ENCODE data around the gene HSD11B2.

The HSD11B2 gene

DNA sequence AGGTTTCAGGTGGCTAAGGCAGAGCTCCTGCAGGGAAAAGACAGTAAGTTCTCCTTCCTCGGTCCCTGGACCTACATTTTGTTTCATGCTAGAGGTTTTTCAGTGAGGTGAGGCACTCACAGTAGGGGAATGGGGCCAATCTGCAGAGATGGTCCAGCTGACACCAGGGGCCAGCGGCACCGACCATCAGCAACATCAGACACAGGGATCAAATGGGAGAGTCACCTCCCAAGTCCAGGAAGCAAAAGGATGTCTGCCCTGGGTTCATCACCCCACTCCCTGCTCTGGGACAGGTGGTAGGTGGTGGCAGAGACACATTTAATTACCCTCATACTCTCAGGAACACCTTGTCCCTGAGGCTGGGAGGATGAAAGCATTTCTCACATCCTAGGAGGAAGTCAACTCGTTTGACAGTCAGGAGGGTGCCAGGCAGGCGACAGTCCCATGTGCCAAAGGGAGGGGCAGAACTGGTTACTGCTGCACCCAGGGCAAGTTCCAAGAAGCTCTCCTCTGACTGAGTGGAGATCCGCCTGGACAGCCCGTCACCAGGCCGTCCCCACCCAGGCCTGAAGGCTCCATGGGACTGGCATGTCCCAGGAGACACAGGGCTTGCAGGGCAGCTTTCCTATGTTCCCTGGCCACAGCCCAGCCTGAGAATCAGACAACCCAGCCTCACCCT, 30.8 kb downstream of the HSD11B2 start:
- DNase-seq (ENCODE audit: low read depth, low spot score), result no peak
- in situ Hi-C loops (cut with HindIII; ENCODE audit: low sequenced_read_pairs), result no loop called here
- H3K4me3 ChIP-seq (ENCODE audit: low read depth, low read length), result no peak overlapping the region
- TF ChIP-seq, protein P1, sequence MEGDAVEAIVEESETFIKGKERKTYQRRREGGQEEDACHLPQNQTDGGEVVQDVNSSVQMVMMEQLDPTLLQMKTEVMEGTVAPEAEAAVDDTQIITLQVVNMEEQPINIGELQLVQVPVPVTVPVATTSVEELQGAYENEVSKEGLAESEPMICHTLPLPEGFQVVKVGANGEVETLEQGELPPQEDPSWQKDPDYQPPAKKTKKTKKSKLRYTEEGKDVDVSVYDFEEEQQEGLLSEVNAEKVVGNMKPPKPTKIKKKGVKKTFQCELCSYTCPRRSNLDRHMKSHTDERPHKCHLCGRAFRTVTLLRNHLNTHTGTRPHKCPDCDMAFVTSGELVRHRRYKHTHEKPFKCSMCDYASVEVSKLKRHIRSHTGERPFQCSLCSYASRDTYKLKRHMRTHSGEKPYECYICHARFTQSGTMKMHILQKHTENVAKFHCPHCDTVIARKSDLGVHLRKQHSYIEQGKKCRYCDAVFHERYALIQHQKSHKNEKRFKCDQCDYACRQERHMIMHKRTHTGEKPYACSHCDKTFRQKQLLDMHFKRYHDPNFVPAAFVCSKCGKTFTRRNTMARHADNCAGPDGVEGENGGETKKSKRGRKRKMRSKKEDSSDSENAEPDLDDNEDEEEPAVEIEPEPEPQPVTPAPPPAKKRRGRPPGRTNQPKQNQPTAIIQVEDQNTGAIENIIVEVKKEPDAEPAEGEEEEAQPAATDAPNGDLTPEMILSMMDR (IDR thresholded peaks at IDR 0.05; ENCODE audit: low read depth, low read length), result no peak

DNA sequence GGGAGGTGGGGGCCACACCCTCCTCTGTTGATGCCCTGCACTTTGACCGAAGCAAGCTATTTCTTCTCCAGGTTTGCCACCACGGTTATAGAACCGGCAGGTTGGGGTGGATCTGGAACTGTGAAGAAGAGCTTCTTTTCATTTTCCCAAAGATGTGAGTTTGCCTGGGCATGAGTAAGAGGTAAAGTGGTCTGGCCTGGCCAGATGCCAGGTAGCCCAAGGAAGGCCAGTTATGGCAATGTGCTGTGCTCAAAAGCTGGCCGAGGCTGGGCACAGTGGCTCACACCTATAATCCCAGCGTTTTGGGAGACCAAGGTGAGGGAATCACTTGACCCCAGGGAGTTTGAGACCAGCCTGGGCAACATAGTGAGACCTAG, 31.3 kb downstream of the HSD11B2 start:
- DNase-seq (ENCODE audit: low read depth, low spot score), result no peak
- no peak overlapping the region for H3K4me3 ChIP-seq (ENCODE audit: low read depth, low read length)
- in situ Hi-C loops (cut with HindIII; ENCODE audit: low sequenced_read_pairs), result no loop called here
- TF ChIP-seq, protein P1 (IDR thresholded peaks at IDR 0.05; ENCODE audit: low read depth, low read length), result no peak

DNA sequence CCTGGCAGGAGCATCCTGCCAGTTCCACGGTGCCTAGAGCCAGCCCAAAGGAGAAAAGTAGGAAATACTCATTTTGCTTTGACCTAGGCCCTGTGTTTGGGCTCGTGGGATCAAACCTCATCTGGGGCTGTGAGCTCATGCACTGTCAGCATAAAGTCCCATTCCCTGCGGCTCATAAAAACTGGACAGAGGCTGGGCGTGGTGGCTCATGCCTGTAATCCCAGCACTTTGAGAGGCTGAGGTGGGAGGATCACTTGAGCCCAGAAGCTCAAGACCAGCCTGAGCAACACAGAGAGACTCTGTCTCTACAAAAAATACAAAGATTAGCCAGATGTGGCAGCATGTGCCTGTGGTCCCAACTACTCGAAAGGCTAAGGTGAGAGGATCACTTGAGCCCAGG, 32.1 kb downstream of the HSD11B2 start:
- DNase-seq (ENCODE audit: low read depth, low spot score), result no peak
- TF ChIP-seq, protein P1 (IDR thresholded peaks at IDR 0.05; ENCODE audit: low read depth, low read length), result no peak
- no peak overlapping the region for H3K4me3 ChIP-seq (ENCODE audit: low read depth, low read length)
- in situ Hi-C loops (cut with HindIII; ENCODE audit: low sequenced_read_pairs), result no loop called here

DNA sequence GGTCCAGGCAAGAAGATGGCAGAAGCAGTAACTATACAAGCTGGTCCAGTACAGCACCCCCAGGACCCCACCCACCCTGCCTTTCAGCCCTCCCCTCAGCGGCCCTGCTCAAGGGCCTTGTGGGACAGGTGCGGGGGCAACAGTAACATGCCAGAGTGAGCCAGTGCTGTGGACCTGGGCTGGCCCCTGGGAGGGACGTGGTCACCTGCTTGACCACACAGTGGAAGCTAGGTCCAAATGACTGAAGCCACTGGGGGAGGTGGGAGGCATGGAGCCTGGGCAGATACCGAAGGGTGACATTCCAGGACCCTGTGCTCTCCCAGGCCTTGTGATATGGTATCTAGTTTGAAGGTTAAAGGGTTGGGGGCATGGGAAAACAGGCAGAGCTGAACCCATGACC, 32.8 kb downstream of the HSD11B2 start:
- H3K4me3 ChIP-seq (ENCODE audit: low read depth, low read length), result no peak overlapping the region
- no peak for DNase-seq (ENCODE audit: low read depth, low spot score)
- TF ChIP-seq, protein P1 (IDR thresholded peaks at IDR 0.05; ENCODE audit: low read depth, low read length), result no peak
- in situ Hi-C loops (cut with HindIII; ENCODE audit: low sequenced_read_pairs), result no loop called here

DNA sequence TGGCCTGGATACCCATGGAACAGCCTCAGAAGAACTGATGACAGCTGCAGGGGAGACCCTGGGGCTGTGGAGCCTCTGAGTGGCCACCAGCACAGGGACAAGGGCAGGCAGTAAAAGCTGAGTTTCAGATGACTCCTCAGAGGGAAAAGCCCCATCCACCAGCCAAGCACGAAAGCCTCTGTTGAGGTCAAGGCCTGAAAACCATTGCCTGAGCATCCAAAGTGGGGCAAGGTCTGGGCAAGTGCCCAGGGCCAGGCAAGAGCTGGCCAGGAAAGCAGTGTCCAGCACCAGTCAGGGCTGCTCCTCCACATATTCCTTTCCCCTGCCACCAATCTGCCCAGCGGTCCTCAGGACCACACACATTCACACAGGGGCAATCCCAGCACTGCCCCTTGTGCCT, 33.6 kb downstream of the HSD11B2 start:
- DNase-seq (ENCODE audit: low read depth, low spot score), result no peak
- in situ Hi-C loops (cut with HindIII; ENCODE audit: low sequenced_read_pairs), result no loop called here
- TF ChIP-seq, protein P1 (IDR thresholded peaks at IDR 0.05; ENCODE audit: low read depth, low read length), result no peak
- H3K4me3 ChIP-seq (ENCODE audit: low read depth, low read length), result no peak overlapping the region

DNA sequence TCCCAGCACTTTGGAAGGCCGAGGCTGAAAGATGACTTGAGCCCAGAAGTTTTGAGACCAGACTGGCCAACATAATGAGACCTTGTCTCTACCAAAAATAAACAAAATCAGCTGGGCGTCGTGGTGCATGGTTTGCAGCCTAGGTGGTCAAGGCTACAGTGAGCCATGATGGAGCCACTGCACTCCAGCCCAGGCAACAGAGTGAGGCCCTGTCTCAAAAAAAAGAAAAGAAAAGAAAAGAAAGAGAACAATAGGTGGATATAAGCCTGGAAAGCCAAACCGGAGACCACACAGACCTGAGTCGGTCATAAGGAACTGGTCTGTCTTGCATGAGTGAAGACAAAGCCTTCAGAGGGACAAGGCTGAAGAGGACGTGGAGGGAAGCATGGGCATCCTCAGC, 35.7 kb downstream of the HSD11B2 start:
- H3K4me3 ChIP-seq (ENCODE audit: low read depth, low read length), result no peak overlapping the region
- TF ChIP-seq, protein P1 (IDR thresholded peaks at IDR 0.05; ENCODE audit: low read depth, low read length), result no peak
- no peak for DNase-seq (ENCODE audit: low read depth, low spot score)
- in situ Hi-C loops (cut with HindIII; ENCODE audit: low sequenced_read_pairs), result no loop called here
